Panc1 (cell line): Measurements from ENCODE around the gene RIC3. TPM values are rescaled to one million over a fixed set of nuclear protein-coding genes. Genes with fewer than 3 reads are reported as not detected.
"Not testable (repeated sequence)": the region's sequence is repeated elsewhere in the genome, so short reads cannot be mapped to it uniquely, and the experiment has no call there.

ENCODE experiments used
- ATAC-seq: fragments of 200-7000 bp; cut with Tn5 transposase; 2 replicates; pipeline ENCODE4 v1.9.1; 2020; ENCODE audit warnings: mild to moderate bottlenecking, moderate library complexity
- BruUV-seq: library from RNA; stranded (reverse); fragments of 400-500 nt; replicated peaks from 2 replicates; lab custom pipeline; 2021; lab: Mats Ljungman, UMichigan
- CTCF ChIA-PET: fragments of 300-600 bp; sonication (Branson Sonifier 250); formaldehyde crosslinking; loops from one replicate; lab custom pipeline; 2022; ENCODE audit warnings: antibody characterized with exemption; lab: Charles Lee
- POLR2A ChIA-PET: fragments of 300-600 bp; sonication (Branson Sonifier 250); formaldehyde crosslinking; loops from one replicate; lab custom pipeline; 2022; ENCODE audit warnings: antibody characterized with exemption; lab: Charles Lee
- DNase-seq: peaks from one replicate; pipeline ENCODE4 v3.0.0-alpha.2; 2010; ENCODE audit warnings: low read depth, low spot score
- H3K27ac ChIP-seq: 2 replicates; pipeline ENCODE4 v1.5.1; 2011; ENCODE audit warnings: mild to moderate bottlenecking, low read length, inconsistent platforms
- H3K27me3 ChIP-seq: fragments of 200-500 bp; sonication (Bioruptor generic); 2 replicates; pipeline ENCODE4 v1.6.0; 2014; ENCODE audit warnings: low read length, inconsistent platforms; ENCODE audit not compliant: control insufficient read depth, insufficient read depth
- H3K36me3 ChIP-seq: fragments of 200-500 bp; sonication (Bioruptor generic); 2 replicates; pipeline ENCODE4 v1.5.1; 2014; ENCODE audit warnings: inconsistent platforms, mild to moderate bottlenecking, low read length, moderate library complexity; ENCODE audit not compliant: control insufficient read depth, insufficient read depth
- H3K4me1 ChIP-seq: 2 replicates; pipeline ENCODE4 v1.5.1; 2011; ENCODE audit warnings: inconsistent platforms, mild to moderate bottlenecking, low read length, moderate library complexity; ENCODE audit not compliant: control insufficient read depth, insufficient read depth
- H3K4me3 ChIP-seq, 2 experiments: 2 replicates each; pipeline ENCODE4 v1.5.1; 2011 to 2012; ENCODE audit warnings: low read depth in 2 of 2, low read length in 2 of 2, mild to moderate bottlenecking in 2 of 2, inconsistent platforms in 1 of 2, moderate library complexity in 1 of 2
- H3K9me3 ChIP-seq: fragments of 200-500 bp; sonication (Bioruptor generic); 2 replicates; pipeline ENCODE4 v1.5.1; 2014; ENCODE audit warnings: low read depth, mild to moderate bottlenecking, inconsistent platforms, low read length, moderate library complexity; ENCODE audit not compliant: control insufficient read depth, insufficient read depth
- POLR2AphosphoS5 ChIP-seq: IDR thresholded peaks from 2 replicates; pipeline ENCODE4 v1.6.1; 2012; ENCODE audit warnings: mild to moderate bottlenecking, low read depth, low read length, moderate library complexity
- SIN3A ChIP-seq: IDR thresholded peaks from 2 replicates; pipeline ENCODE4 v1.6.1; 2012; ENCODE audit warnings: low read depth, mild to moderate bottlenecking, low read length, moderate library complexity, borderline replicate concordance; ENCODE audit not compliant: insufficient read depth
- TCF7L2 ChIP-seq: IDR thresholded peaks from 2 replicates; pipeline ENCODE4 v1.6.1; 2011; ENCODE audit warnings: mild to moderate bottlenecking, low read depth, low read length, inconsistent platforms
- in situ Hi-C: cut with HindIII; loops from 2 replicates; pipeline ENCODE4 v1.10.0; 2016; ENCODE audit warnings: low sequenced_read_pairs, low pct_unique_long_range_greater_than_20kb
- intact Hi-C: fragments of 100-400 bp; cut with micrococcal nuclease; formaldehyde crosslinking; loops from one replicate; pipeline ENCODE4 v1.10.0; 2022; ENCODE audit not compliant: unreplicated experiment
- total RNA-seq: library from RNA; stranded (reverse); gene quantifications from one replicate; pipeline ENCODE4 v1.2.1, GENCODE V29; 2021; ENCODE audit not compliant: unreplicated experiment
- TF ChIP-seq, protein P1 (sequence below), 2 experiments: IDR thresholded peaks; 2 replicates each; pipeline ENCODE4 v1.6.1; 2011 to 2012; ENCODE audit warnings: low read depth in 2 of 2, control low read depth in 1 of 2, low read length in 1 of 2, mild to moderate bottlenecking in 1 of 2, moderate library complexity in 1 of 2; ENCODE audit not compliant: insufficient read depth in 1 of 2
- TF ChIP-seq, protein P2 (sequence below): fragments of 450-650 bp; IDR thresholded peaks from 2 replicates; pipeline ENCODE4 v1.5.1; 2017; ENCODE audit warnings: mild to moderate bottlenecking

Gene RIC3
- total RNA-seq, 1 experiment from 2014 or later: 4.2 TPM

DNA sequence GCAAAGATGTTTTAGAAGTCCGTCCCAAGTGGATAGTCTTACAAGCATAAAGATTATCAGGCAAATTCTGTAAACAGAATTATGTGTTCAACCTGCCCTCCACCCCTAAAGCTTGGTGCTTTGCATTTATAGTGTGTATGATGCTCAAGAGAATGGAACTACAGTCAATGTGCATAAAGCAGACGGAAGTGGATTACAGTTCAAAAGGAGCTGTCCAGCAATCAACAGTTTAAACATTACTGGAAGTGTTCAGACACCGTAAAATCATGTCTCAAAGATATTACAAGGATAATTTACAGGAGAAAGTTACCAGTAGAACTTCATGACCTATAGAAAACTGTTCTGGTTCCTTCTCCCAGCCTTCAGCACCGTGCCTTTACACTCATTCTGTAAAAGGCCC, 1.0 kb downstream of the RIC3 start:
- TF ChIP-seq SIN3A (no peak), TCF7L2 (no peak)
- TF ChIP-seq, protein P1, sequence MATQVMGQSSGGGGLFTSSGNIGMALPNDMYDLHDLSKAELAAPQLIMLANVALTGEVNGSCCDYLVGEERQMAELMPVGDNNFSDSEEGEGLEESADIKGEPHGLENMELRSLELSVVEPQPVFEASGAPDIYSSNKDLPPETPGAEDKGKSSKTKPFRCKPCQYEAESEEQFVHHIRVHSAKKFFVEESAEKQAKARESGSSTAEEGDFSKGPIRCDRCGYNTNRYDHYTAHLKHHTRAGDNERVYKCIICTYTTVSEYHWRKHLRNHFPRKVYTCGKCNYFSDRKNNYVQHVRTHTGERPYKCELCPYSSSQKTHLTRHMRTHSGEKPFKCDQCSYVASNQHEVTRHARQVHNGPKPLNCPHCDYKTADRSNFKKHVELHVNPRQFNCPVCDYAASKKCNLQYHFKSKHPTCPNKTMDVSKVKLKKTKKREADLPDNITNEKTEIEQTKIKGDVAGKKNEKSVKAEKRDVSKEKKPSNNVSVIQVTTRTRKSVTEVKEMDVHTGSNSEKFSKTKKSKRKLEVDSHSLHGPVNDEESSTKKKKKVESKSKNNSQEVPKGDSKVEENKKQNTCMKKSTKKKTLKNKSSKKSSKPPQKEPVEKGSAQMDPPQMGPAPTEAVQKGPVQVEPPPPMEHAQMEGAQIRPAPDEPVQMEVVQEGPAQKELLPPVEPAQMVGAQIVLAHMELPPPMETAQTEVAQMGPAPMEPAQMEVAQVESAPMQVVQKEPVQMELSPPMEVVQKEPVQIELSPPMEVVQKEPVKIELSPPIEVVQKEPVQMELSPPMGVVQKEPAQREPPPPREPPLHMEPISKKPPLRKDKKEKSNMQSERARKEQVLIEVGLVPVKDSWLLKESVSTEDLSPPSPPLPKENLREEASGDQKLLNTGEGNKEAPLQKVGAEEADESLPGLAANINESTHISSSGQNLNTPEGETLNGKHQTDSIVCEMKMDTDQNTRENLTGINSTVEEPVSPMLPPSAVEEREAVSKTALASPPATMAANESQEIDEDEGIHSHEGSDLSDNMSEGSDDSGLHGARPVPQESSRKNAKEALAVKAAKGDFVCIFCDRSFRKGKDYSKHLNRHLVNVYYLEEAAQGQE (IDR thresholded peaks at IDR 0.05; ENCODE audit: insufficient read depth in 1 of 2, low read depth in 2 of 2, low read length in 1 of 2): peak; percentile 83 to 89
- TF ChIP-seq, protein P2, sequence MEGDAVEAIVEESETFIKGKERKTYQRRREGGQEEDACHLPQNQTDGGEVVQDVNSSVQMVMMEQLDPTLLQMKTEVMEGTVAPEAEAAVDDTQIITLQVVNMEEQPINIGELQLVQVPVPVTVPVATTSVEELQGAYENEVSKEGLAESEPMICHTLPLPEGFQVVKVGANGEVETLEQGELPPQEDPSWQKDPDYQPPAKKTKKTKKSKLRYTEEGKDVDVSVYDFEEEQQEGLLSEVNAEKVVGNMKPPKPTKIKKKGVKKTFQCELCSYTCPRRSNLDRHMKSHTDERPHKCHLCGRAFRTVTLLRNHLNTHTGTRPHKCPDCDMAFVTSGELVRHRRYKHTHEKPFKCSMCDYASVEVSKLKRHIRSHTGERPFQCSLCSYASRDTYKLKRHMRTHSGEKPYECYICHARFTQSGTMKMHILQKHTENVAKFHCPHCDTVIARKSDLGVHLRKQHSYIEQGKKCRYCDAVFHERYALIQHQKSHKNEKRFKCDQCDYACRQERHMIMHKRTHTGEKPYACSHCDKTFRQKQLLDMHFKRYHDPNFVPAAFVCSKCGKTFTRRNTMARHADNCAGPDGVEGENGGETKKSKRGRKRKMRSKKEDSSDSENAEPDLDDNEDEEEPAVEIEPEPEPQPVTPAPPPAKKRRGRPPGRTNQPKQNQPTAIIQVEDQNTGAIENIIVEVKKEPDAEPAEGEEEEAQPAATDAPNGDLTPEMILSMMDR: no peak
- POLR2A ChIA-PET: no interaction called here
- CTCF ChIA-PET: interaction anchor here (0.6 kb wide), 1 partner anchor 1808 kb away, joined by 5 read pairs; no protein-coding TSS in a partner anchor
- Histone ChIP-seq H3K9me3 (no peaks in the 10 kb centered on the region), H3K4me1 (0 out of 2 replicates have a peak, but pooled peaks cover 4% of the 10 kb centered on the region), H3K27ac (no peak overlapping the region), H3K27me3 (peaks cover 39% of the 10 kb centered on the region), H3K4me3 (no peak overlapping the region), H3K36me3 (no peaks in the 10 kb centered on the region)
- in situ Hi-C loops (no loop called here), intact Hi-C loops (no loop called here)
- DNase-seq (no peak), ATAC-seq (no peak)
- no TSS peak for BruUV-seq

GRCh38 chr11:8164746-8165145, 4.1 kb downstream of the RIC3 start:
- no peak overlapping the region for H3K27ac ChIP-seq
- H3K9me3 ChIP-seq: no peaks in the 10 kb centered on the region
- in situ Hi-C loops: no loop called here
- CTCF ChIA-PET: interaction anchor here (0.5 kb wide), 1 partner anchor 16 kb away, joined by 6 read pairs; no protein-coding TSS in a partner anchor
- POLR2A ChIA-PET: no interaction called here
- 0 out of 2 replicates have a peak, but pooled peaks cover 4% of the 10 kb centered on the region for H3K4me1 ChIP-seq
- ATAC-seq (no peak), DNase-seq (no peak)
- H3K27me3 ChIP-seq: peaks cover 38% of the 10 kb centered on the region
- intact Hi-C loops: no loop called here
- no peaks in the 10 kb centered on the region for H3K36me3 ChIP-seq
- TF ChIP-seq TCF7L2: no peak
- TF ChIP-seq SIN3A: no peak
- TF ChIP-seq, protein P1 (IDR thresholded peaks at IDR 0.05; ENCODE audit: insufficient read depth in 1 of 2, low read depth in 2 of 2, low read length in 1 of 2): no peak
- TF ChIP-seq POLR2AphosphoS5: no peak
- TF ChIP-seq, protein P2: no peak
- H3K4me3 ChIP-seq: no peak overlapping the region
- BruUV-seq: no TSS peak

DNA sequence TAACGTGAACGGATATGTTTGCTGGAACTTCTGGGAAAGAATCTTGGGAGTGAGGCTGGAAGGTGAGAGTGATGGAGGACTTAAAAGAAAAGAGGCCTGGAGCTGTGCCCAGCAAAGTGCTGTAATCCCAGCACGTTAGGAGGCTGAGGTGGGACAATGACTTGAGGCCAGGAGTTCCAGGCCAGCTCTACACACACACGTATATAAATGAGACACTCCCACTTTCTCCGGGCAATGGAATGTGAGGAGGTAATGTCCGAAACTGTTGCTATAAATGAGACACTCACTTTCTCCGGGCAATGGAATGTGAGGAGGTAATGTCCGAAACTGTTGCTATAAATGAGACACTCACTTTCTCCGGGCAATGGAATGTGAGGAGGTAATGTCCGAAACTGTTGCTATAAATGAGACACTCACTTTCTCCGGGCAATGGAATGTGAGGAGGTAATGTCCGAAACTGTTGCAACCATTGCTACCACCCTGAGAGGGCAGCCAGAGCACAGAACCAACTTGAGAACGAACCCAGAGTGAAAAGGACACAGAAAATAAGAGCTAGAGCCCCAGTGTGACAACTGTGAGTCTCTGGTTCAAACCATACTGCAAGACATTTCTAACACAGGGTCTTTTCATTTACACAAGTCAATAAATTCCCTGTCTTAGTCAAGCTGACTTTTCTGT, 7.1 kb downstream of the RIC3 start:
- ATAC-seq, H3K4me3 ChIP-seq, intact Hi-C loops, DNase-seq, CTCF ChIA-PET, H3K4me1 ChIP-seq, H3K9me3 ChIP-seq, H3K27ac ChIP-seq, POLR2A ChIA-PET, H3K36me3 ChIP-seq, in situ Hi-C loops, BruUV-seq: not testable (repeated sequence)
- peaks cover 13% of the 10 kb centered on the region for H3K27me3 ChIP-seq
